ENCODE results near the gene TBC1D13.
A peak's percentile ranks its signal among the peaks of the same experiment; 100 is the strongest.
"Not testable (repeated sequence)": the region's sequence is repeated elsewhere in the genome, so short reads cannot be mapped to it uniquely, and the experiment has no call there.

Gene TBC1D13

DNA sequence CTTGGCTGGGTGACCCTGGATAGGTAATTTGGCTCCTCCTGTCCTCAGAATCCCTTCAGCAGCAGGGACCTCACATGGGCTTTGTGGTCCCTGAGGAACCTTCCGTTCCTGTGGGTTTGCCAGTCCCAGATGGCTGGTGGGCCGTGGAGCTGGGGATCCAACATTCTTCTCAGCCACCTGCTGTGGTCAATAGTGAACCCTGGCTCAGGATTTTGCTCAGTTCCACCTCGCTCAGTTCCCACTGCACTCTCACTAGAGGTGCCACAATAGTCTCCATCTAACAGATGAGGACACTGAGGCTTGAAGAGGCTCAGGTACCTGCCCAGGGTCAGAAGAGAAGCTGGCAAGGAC lies 59.6 kb downstream of the TBC1D13 start:
- no peak for DNase-seq (ENCODE audit: low spot score)

DNA sequence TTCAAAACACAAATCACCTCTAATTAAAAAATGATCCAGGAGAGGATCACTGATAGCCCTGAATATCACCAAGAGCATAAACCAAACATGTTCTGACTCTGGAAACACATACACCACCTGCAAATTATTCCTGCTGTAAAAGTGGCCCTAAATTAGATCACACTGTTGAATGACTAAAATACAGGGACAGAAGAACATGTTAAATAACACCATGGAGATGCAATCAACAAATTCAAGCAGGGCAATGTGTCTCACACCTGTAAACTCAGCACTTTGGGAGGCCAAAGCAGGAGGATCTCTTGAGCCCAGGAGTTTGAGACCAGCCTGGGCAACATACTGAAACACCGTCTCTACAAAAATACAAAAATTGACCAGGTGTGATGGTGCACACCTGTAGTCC lies 60.8 kb downstream of the TBC1D13 start:
- DNase-seq (ENCODE audit: low spot score): no peak

- not testable (repeated sequence) for DNase-seq (ENCODE audit: low spot score)
Measured at GRCh38 chr9:128851024-128851423, 64.0 kb downstream of the TBC1D13 start.

- peak; percentile 88 for DNase-seq (ENCODE audit: low spot score)
Measured at GRCh38 chr9:128851779-128852600, 64.9 kb downstream of the TBC1D13 start.

DNA sequence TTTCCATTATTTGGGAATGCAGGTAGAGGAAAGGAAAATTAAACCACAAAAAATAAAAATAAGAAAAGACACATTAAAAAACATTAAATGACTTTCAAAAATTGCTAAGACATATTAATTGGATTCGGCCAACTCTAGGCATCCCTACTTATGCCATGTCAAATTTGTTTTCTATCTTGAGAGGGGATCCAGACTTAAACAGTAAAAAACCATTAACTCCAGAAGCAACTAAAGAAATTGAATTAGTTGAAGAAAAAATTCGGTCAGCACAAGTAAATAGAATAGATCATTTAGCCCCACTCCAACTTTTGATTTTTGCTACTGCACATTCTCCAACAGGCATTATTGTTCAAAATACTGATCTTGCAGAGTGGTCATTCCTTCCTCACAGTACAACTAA lies 65.6 kb downstream of the TBC1D13 start:
- not testable (repeated sequence) for DNase-seq (ENCODE audit: low spot score)

GRCh38 chr9:128854454-128854853 lies 67.4 kb downstream of the TBC1D13 start:
- DNase-seq (ENCODE audit: low spot score): not testable (repeated sequence)

DNA sequence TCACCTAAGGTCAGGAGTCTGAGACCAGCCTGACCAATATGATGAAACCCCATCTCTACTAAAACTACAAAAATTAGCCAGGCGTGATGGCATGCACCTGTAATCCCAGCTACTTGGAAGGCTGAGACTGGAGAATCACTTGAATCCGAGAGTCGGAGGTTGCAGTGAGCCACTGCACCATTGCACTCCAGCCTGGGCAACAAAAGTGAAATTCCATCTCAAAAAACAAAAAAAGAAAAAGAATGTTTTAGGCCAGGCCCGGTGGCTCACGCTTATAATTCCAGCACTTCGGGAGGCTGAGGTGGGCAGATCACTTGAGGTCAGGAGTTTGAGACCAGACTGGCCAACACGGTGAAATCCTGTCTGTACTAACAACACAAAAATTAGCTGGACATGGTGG lies 71.4 kb downstream of the TBC1D13 start:
- not testable (repeated sequence) for DNase-seq (ENCODE audit: low spot score)
